Stimulated activated CD8-positive, alpha-beta memory T cell treated with anti-CD3 and anti-CD28 coated beads, Interleukin-4, amount 100 ng/mL, for 1 hour (primary cell): ENCODE measurements around the gene APBB2.

Experiments used
- DNase-seq, 2 donors: peaks; one replicate each; pipeline ENCODE4 v3.0.0-alpha.2; 2020; ENCODE audit warnings: low read depth in 2 of 2, low spot score in 1 of 2

The APBB2 gene

GRCh38 chr4:41110050-41110449 is 104.3 kb downstream of the APBB2 start:
- no peak for DNase-seq

- DNase-seq: no peak
Observed at GRCh38 chr4:41108481-41108880, 105.9 kb downstream of the APBB2 start.

DNA sequence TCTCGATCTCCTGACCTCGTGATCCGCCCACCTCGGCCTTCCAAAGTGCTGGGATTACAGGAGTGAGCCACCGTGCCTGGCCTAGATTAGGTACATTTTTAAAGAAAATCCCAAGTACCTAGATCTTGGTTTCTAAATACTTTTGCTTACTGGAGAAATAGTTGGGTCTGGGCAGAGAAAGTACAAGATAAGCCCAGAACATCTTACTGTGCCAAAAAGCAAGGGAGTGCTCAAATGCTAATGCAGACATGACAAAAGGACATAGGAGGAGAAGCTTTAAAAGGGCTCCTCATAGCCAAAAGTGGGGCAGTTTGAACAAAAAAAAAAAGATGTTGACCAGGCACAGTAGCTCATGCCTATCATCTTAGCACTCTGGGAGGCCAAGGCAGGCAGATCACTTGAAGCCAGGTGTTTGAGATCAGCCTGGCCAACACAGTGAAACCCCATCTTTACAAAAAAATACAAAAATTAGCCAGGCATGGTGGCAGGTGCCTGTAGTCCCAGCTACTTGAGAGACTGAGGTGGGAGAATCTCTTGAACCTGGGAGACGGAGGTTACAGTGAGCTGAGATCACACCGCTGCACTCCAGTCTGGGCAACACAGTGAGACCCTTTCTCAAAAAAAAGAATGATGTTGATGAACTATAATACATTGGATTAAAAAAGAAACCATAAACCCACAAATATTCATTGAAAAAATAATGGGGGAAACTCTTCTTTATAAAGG is 107.5 kb downstream of the APBB2 start:
- no peak for DNase-seq

GRCh38 chr4:41106081-41106480 is 108.3 kb downstream of the APBB2 start:
- no peak for DNase-seq

GRCh38 chr4:41104155-41104554 is 110.2 kb downstream of the APBB2 start:
- DNase-seq: no peak

GRCh38 chr4:41103657-41104056 is 110.7 kb downstream of the APBB2 start:
- no peak for DNase-seq

DNA sequence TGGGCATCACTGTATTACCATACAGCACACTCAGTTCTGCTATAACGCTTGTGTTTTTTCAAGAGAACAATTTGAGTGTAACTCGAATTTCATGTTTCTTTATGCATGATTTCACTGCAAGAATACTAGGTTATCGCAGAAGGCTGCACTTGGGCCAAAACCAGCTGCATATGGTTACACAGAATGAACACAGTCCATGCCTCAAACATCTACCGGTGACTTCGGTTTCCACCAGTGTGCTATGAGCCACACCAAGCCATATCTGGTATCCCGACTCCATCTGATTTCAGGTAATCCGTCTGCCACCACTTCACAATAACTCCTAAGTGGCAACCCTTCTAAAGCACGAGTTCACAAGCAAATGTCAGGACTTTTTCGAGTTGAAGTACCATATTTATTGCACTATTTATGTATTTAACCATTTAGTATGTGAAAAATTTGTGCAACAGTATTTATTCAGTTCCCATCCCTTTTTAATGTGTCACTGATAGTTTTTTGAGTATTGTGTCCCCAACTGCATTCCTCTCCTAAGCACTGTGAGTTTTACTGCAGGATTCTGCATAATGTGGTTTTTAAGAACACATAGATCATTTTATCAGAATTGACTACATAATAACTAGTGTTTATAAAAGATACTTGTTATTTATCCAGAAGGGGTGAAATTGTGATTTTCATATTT is 111.8 kb downstream of the APBB2 start:
- DNase-seq: no peak

GRCh38 chr4:41098093-41099048 is 116.0 kb downstream of the APBB2 start:
- DNase-seq: no peak

DNA sequence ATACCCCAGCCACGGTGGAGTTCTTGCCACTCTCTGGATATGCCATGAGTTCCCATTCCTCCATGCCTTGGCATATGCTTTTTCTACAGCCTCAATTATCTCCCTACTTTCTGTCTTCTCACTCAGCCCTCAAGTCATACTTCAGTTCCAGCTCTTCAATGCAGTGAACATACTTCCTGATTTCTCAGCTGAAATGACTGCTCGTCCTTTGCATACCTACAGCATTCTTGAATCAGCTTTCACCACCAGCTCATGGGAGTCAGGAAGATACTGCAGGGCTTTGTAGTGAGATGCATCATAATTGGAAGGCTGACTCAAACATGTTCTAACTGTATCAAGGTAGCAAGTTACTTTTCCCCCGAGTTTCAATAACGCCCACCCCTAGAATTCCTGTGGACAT is 118.4 kb downstream of the APBB2 start:
- DNase-seq: no peak

DNA sequence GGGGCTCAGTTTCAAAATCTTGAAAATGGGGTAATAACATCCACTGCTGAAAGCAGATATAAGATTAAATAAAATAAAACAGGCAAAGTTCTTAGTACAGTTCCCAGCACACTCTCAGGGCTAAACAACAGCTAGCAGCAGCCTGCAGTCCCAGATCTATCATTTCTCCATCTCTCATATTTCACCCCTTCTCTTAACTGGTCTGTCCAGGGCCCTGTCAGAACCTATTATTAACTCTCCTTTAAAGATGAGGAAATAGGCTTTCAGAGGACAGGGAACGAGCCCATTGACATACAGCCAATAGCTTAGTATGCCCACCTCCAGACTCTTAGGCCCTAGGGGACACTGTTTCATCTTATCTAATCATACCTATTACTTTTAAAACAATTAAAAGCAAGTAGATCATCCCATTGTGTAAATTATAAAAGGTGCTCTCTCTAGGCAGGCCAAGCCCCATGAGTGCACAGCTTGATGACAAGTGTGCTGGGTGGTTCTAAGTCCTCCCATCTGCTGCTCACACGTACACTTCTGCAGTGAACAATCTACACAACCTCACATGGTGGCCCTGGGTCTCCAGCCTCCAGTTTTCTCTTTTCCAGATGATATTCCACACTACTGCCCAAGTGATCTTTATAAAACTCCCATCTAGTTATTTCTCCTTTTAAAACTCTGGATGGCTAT is 119.0 kb downstream of the APBB2 start:
- DNase-seq: no peak

GRCh38 chr4:41092128-41092527 is 122.2 kb downstream of the APBB2 start:
- DNase-seq: no peak

GRCh38 chr4:41081847-41082246 is 132.5 kb downstream of the APBB2 start:
- DNase-seq: no peak

- no peak for DNase-seq
Observed at GRCh38 chr4:41080976-41081375, 133.4 kb downstream of the APBB2 start.

DNA sequence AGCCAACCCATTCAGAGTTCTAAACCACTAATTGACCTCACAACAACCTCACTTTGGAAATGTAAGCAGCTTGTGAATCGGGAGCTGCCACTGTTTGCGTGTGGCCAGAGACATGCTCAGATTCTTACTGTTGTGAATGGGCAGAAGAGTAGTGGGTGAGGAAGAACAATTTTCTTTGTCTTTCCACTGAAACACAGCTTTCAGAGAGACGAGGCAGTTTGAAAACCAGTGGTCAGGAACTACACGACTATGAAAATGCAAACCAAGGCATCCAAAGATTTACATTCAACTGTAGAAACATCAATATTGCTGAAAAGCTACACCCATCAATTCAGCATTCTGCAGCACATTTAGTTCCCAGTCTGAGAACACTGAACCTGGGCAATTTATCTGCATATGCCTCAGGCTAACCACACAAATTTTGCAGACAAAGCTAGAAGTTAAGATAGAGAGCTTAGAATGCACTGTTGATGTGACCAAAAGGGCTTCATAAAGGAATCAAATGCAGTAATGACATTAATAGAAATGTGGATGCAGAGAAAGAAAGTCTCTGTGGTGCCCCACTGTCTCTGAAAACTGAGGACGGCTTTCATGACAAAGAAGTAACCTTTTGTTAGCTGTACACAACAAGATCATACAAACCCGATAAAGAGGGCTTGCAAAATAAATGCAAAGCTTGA is 134.3 kb downstream of the APBB2 start:
- DNase-seq: no peak

DNA sequence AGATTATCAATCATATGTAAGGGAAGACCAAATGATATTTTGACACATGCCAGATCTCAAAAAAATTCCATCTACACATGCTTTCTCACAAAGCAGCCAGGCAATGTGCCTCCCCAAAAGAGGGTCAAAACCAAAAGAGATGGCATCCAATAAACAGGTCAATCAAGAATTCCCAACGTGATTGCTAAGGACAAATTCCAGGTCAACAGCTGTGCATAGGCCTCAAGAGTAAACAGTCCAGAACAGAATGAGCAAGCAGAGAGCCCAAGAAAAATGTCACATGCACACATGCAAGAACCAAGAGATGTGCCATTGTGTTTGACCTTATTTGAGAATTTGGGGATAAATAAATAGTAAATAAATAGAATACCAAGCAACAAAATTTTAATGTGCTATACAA is 136.7 kb downstream of the APBB2 start:
- no peak for DNase-seq

- DNase-seq: no peak
Observed at GRCh38 chr4:41076481-41076880, 137.9 kb downstream of the APBB2 start.

- DNase-seq: no peak
Observed at GRCh38 chr4:41074215-41074614, 140.1 kb downstream of the APBB2 start.

DNA sequence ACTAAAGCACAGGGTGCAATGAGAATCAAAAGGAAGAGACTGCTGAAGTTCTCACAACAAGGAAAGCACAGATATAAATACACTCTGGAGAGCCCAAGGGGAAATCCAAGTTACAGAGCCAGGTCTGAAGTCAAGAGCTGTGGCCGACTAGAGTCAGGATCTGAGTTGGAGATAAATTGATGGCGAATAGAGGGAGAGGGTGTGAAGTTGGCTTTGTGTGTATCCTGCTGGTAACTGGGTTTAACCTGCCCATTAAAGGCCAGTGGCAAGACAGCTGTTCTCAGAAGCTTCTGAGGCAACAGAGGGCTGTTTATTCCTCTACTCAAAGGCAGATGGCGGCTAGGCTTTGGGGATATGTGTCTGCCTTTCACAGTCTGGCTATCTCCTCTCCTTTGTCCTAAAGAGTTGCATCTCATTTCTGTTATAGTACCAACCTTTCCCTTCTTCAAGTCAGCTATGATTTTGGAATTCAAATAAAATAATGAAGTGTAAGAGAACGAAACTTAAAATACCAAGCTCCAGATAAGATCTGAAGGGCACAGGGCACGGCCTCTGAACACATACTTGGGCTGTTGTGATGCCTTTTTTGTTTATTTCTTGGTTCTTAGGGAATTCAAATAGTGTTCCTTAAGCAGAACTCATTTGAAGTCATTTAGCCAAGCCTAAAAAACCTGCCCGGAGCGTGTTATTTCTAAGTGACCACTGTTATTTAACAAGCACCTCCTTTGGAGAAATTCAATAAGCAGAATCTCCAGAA is 142.1 kb downstream of the APBB2 start:
- DNase-seq: no peak

DNA sequence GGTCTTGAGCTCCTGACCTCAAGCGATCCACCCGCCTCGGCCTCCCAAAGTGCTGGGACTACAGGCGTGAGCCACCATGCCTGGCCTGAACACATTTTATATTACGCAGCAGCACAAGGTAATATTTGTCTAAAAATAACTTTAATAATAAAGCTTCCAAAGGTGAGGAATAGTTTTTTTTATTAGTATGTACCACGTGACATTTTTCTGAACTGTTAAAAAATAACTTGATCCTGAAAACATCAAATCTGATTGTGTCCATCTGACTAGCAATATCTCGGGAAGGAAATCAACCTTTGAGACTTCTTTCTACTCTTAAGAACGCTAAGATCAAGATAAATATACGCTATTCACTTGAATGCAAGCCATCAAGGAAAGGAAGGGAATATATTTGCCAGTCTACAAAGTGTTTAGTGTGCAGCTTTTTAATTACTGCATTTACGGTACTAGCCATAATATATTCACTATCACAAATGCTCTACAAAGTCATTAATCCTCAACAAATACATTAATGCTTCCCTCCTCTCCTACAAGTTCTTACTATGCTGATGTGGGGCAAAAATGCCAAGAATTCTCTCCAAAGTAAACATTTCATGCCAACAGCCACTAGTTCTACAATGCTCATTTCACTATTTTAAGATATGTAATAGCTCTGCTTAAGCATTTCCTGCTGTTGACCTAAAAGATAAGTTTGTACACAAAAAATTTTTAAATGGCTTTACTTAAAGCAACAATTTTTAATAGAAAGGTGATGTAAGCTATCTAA is 143.6 kb downstream of the APBB2 start:
- no peak for DNase-seq
